Activated T-cell treated with anti-CD3 and anti-CD28 coated beads for 48 hours (primary cell): ENCODE data around the gene CRY1.
A peak's percentile ranks its signal among the peaks of the same experiment; 100 is the strongest.
"Not testable (repeated sequence)": the region's sequence is repeated elsewhere in the genome, so short reads cannot be mapped to it uniquely, and the experiment has no call there.

Experiments used
- DNase-seq: peaks from one replicate; pipeline ENCODE4 v3.0.0-alpha.2; 2020; ENCODE audit warnings: low read depth

The CRY1 gene

DNA sequence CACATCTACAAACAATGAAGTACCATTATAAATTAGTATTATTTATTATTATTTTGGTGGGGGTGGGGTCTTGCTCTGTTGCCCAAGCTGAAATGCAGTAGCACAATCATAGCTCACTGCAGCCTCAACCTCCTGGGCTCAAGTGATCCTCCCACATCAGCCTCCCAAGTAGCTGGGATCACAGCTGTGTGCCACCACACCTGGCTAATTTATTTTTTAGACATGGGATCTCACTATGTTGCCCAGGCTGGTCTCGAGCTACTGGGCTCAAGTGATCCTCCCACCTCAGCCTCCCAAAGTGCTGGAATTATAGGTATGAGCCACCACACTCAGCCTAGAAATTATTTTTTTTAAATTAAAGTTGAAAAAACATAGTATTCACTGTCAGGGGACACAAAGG lies 15.0 kb upstream of the CRY1 start:
- not testable (repeated sequence) for DNase-seq

- no peak for DNase-seq
These were observed 14.0 kb upstream of the CRY1 start for GRCh38 chr12:107107381-107107780.

GRCh38 chr12:107106241-107107025 lies 13.1 kb upstream of the CRY1 start:
- DNase-seq: no peak

DNA sequence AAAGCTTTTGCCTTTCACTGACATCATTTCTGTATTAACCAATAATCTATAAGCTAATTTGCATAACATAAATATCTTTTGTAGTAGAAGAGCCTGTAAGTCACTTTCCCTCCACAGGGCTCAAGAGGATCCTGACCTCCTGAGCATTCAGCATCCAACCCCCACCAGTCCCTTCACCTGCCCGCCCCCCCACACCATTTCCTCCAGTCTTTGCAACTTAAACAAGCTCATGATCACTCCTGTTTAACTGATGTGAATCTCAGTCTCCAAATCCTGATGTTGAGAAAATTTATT lies 12.0 kb upstream of the CRY1 start:
- no peak for DNase-seq

DNA sequence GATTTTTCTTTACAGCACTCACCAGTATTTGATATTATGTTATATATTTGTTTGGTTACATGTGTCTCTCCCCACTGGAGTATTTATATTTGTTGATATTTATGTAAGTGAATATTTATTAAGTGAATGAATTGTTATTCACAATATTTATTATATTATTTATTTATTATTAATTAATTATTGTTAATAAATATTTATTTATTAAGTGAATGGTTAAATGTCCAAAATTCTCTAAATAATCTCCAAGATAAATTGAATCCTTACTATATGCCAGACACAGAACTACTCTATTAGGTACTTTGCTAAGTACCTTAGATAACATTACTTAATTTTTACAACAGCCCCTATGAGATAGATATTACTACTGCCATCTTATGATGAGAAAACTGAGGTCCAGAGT lies 10.2 kb upstream of the CRY1 start:
- no peak for DNase-seq

GRCh38 chr12:107103097-107103496 lies 9.7 kb upstream of the CRY1 start:
- DNase-seq: no peak

DNA sequence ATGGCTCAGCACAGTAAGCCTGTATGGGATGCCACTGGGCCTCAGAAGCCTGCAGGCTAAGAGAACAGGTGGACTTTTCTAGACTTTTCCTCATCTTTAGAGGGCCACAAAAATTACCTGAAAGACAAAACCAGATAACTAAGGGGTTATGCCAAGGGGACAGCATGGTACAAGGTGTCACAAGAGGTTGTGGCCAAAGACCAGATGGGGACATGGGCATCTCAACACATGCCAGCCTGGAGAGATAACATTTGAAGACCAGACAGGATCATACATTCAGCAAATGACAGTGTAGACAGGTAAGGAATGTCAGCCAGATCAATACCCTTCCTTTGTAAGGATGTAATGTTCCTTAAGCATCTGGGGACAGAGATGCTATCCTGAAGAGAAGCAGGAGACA lies 8.9 kb upstream of the CRY1 start:
- DNase-seq: no peak

DNA sequence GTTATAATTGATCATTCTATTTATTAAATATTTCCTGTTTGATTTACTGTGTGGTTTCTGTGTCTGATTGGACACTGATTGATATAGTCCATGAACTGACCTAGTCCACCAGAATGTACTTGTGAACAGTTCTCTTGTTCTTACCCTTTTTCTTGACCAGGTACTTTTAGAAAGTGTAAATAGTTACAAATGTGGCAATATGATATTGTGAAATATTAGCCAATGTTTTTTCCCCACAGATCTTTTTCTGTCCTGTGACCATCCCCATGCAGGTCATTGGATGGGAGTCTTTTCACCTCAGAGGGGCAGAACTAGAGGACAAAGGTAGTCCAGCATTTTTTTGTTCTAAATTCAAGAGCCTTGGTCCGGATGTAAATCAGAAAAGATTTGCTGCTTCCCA lies 8.3 kb upstream of the CRY1 start:
- no peak for DNase-seq

DNA sequence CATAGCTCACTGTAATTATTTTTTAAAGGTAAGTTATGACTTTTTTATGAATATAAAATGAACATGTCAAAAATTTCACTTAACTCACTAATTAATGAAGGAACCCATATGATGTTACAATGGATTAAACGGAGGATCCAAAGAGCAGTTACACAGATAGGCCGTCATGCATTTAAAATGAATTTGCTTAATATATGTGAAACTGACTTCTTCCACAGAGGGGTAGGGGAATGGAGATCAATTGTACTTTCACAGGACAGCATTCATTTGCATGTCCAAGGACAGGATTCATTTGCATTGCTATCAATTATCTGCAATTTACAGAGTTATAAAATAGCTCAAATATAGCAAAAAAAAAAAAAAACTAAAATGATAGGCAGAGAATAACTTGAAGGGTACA lies 6.6 kb upstream of the CRY1 start:
- no peak for DNase-seq

GRCh38 chr12:107096571-107096970 lies 3.2 kb upstream of the CRY1 start:
- DNase-seq: no peak

- no peak for DNase-seq
These were observed 767 bp upstream of the CRY1 start for GRCh38 chr12:107094183-107094448.

DNA sequence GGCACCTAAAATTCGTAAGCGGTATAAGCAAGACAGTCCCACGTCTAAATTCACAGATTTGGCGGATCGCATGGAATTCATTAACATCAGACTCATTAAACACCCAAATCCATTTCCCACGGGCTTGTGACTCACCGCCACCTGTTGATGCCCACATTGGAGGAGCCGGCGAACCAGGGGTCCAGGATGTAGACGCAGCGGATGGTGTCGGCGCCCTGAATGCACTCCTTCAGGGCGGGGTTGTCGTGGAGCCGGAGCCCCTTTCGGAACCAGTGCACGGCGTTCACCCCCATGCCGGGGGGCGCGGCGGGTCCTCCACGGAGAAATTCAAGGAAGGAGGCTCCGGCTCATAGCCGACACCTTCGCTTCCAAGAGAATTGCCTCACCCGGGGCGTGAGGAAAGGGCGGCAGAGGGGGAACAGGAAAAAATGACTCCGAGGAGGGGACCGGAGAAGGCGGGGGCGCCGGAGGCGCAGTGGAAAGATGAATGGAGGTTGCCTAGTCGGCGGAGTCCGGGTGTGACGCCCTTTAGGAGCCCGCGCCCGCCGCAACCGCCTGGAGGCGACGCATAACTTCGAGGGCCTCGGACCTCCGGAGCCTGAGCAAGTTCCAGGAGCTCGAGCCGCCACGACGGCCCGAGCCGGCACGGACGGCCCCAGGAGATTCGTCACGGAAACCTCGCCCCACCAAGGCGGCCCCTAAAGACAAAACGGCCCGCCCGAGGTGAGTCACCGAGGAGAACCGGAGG lies 506 bp downstream of the CRY1 start:
- DNase-seq: peak; percentile 71

DNA sequence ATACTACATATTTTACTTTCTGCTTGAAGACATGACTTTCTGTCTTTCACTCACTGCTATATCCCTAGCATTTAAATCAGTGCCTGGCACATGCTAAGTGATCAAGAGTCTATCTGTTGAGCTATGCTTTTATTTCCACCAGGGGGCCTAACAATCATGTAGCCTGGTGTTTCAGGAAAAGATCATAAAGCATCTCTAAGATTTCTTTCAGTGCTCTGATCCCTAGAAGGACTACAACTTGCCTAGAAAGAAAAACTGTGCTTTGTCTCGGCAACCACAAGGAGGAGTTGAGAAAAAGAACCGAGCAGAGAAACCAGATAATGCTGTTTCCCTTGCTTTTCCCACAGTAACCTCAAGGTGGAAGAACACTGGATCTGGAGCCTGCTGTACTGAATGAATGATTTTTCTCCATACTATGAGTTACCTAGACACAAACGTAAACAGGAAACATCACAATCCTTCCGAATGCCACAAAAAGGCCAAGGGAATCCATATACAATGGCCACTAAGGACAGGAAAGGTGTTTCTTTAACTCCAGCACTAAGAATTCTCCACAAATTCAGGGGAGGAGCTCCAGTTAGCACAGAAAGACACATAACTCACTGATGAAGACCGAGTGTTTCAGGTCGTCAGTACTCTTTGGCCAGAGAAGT lies 1.2 kb downstream of the CRY1 start:
- DNase-seq: no peak

DNA sequence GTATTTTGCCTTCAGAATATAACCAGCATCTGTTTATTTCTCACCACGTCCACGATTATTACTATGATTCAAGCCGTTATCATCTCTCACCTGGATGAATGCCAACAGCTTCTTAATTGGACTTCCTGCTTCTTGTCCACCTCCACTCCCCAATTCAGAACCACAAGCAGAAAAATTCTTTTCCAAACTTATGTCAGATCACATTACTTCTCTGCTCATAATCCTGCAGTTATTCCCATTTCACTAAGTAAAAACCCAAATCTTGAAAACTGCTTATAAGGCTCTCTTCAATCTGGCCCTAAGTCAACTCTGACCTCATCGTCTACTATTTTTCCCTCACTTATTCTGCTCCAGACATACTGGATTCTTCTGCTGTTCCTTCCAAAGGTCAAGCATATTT lies 2.0 kb downstream of the CRY1 start:
- no peak for DNase-seq

DNA sequence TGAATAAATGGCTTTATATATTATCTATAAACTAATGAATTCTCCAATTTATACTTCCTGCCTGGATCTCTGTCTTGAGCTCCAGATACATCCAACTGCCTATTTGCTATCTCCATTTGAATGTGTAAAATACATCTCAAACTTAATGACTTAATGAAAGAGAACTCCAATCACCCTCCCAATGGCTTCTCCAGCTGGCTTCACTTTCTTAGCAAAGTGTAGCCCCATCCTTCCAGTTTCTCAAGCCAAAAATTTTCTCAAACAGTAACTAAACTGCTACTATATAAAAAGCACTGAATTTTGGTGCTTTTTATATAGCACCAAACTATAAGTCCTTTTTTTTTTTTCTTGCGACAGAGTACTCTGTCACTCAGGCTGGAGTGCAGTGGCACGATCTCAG lies 2.6 kb downstream of the CRY1 start:
- DNase-seq: no peak

DNA sequence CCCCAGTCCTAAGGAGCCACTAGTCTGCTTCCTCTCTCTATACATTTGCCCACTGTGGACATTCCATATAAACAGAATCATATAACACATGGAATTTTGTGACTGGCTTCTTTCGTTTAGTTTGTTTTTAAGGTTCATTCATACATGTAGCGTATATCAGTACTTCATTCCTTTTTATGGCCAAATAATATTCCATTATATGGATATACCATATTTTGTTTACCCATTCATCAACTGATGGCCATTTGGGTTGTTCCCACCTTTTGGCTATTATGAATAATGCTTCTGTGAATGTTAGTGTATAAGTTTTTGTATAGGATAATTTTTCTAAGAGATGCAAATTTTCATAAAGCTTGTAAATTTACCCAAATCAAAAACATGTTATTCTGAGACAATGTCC lies 4.4 kb downstream of the CRY1 start:
- no peak for DNase-seq

- no peak for DNase-seq
These were observed 7.0 kb downstream of the CRY1 start for GRCh38 chr12:107086314-107086713.

GRCh38 chr12:107081778-107082177 lies 11.6 kb downstream of the CRY1 start:
- no peak for DNase-seq

GRCh38 chr12:107080299-107080698 lies 13.1 kb downstream of the CRY1 start:
- DNase-seq: no peak

DNA sequence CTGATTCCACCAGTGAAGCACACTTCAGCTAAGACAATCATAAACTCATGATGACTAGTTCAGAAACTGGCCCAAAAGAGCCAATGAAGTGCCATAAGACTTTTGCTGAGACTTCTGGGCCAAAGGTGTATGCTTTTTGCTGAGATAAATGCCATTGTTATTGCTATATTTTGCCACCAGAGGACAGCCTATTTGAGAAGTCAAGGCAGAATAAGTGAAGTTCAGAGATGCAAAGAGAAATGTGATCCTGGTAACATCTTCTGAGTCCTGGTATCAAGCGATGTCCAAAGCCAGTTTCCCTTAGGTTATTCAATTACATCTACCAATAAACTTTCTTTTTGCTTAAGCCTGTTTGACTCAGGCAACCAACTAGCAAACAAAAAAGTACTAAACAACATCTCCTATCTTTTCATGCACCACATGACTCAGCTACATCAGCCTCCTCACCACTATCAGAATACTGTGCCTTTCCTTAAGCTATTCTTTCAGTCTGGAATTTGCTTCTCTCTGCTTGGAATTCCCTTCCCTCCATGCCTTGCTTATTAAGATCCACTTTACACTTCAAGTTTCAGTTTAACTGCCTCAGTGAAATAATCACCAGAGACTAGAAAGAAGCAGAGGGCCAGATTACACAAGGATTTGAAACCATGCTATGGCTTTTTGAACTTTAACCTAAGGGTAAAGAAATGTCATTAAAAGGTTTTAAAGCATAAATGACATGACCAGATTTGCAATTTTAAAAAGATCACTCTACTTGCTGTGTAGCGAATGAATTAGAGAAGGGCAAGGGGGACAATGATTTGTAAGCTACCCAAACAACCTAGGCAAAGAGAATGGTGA lies 14.0 kb downstream of the CRY1 start:
- DNase-seq: no peak

DNA sequence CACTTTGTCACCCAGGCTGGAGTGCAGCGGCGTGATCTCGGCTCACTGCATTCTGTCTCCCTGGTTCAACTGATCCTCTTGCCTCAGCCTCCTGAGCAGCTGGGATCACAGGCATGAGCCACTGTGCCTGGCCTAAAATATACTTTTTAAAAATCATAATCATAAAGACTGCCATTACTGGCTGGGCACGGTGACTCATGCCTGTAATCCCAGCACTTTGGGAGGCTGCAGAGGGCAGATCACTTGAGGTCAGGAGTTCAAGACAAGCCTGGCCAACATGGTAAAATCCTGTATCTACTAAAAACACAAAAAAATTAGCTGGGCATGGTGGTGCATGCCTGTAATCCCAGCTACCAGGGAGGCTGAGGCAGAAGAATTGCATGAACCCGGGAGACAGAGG lies 20.1 kb downstream of the CRY1 start:
- DNase-seq: not testable (repeated sequence)

DNA sequence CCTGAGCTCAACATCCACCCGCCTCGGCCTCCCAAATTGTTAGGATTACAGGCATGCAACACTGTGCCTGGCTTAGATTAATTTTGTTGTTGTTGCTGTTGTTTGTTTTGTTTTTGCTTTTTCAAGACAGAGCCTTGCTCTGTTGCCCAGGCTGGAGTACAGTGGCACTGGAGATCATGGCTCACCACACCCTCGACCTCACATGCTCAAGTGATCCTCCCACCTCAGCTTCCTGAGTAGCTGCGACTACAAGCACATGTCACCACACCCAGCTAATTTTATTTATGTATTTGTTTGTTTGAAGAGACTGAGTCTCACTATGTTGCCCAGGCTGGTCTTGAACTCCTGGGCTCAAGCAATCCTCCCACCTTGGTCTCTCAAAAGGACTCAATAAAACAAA lies 26.7 kb downstream of the CRY1 start:
- no peak for DNase-seq

DNA sequence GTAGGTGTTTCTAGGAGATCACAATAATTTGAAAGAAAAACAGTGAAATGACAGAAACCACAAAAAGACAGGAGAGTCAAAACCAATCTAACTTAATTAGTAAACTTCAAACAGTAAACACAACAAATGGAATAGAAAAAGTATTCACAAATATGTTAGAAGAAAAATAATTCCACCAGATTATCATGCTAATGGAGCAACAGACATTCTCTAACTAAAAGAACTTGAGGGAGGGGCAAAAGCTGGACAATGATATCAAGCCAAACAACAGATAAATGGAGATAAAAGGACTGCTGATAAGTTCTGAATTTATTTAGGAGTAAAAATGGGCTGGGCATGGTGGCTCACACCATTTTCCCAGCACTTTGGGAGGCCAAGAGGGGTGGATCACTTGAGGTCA lies 28.7 kb downstream of the CRY1 start:
- no peak for DNase-seq
